K562 (cell line): ENCODE measurements around the gene ERI2. TPM values are rescaled to one million over a fixed set of nuclear protein-coding genes. Genes with fewer than 3 reads are reported as not detected.

Experiments used
- EP400 ChIP-seq: fragments of 450-650 bp; IDR thresholded peaks from 2 replicates; pipeline ENCODE4 v1.6.1; 2017; ENCODE audit warnings: antibody characterized with exemption, mild to moderate bottlenecking, moderate library complexity
- NBN ChIP-seq: fragments of 450-650 bp; IDR thresholded peaks from 2 replicates; pipeline ENCODE4 v1.6.1; 2016; ENCODE audit warnings: low read depth, mild to moderate bottlenecking
- PPARD ChIP-seq: fragments of 250-450 bp; sonication (Bioruptor Pico); IDR thresholded peaks from 2 replicates; pipeline ENCODE4 v1.8.0; 2022; ENCODE audit warnings: inconsistent platforms, mild to moderate bottlenecking, moderate library complexity
- RHOXF2B ChIP-seq: fragments of 250-450 bp; sonication (Bioruptor Pico); conservative IDR thresholded peaks from 2 replicates; pipeline ENCODE4 v1.5.1; 2021
- SMARCE1 ChIP-seq: fragments of 450-650 bp; IDR thresholded peaks from 2 replicates; pipeline ENCODE4 v1.7.1; 2016; ENCODE audit warnings: mild to moderate bottlenecking
- STAG1 ChIP-seq: sonication (generic); formaldehyde crosslinking; IDR thresholded peaks from 2 replicates; pipeline ENCODE4 v1.5.0; 2020; ENCODE audit warnings: missing genetic modification reagents, borderline replicate concordance
- ZNF561 ChIP-seq: fragments of 450-650 bp; formaldehyde crosslinking; conservative IDR thresholded peaks from 2 replicates; pipeline ENCODE4 v1.4.0; 2020; ENCODE audit warnings: mild to moderate bottlenecking, moderate library complexity
- ZNF76 ChIP-seq: fragments of 250-450 bp; sonication (Bioruptor Pico); IDR thresholded peaks from 2 replicates; pipeline ENCODE4 v1.4.0; 2020; ENCODE audit warnings: mild to moderate bottlenecking, moderate library complexity, borderline replicate concordance
- ZNF830 ChIP-seq: fragments of 250-450 bp; sonication (Bioruptor Pico); IDR thresholded peaks from 2 replicates; pipeline ENCODE4 v1.5.0; 2021; ENCODE audit warnings: mild to moderate bottlenecking
- polyA plus RNA-seq, 8 experiments: library from polyadenylated mRNA; depleted of rRNA in 4 of 8; stranded (reverse) in 5 of 8; unstranded in 3 of 8; fragments of >200 nt; fragmentation: Nextera tagmentation in 2 of 8; fragmentation: Illumina TruSeq in 1 of 8; extraction: Ambion mirVana in 2 of 8; extraction: Trizol in 1 of 8; gene quantifications; 2 replicates each; pipeline versions ENCODE4 v1.2.1 to v1.2.3, GENCODE V29; 2011 to 2014; ENCODE audit warnings: inconsistent platforms in 1 of 8, missing spikeins in 1 of 8
- total RNA-seq, 7 experiments: library from RNA; depleted of rRNA in 6 of 7; stranded (reverse); fragments of >200 nt in 6 of 7; fragmentation: Illumina TruSeq in 2 of 7; extraction: Trizol in 2 of 7; gene quantifications; 2 replicates each; pipeline versions ENCODE4 v1.2.1 to v1.2.3, GENCODE V29; 2011 to 2021; ENCODE audit warnings: low replicate concordance in 1 of 7
- TF ChIP-seq, protein P1 (sequence below), 3 experiments: fragments of 200-800 bp in 1 of 3; fragments of 250-450 bp in 1 of 3; fragments of 450-650 bp in 1 of 3; sonication (Bioruptor Pico) in 1 of 3; sonication (Bioruptor generic) in 1 of 3; formaldehyde crosslinking in 1 of 3; IDR thresholded peaks; 2 replicates each; pipeline versions ENCODE4 v1.6.1 to v1.8.0; 2016 to 2022; ENCODE audit warnings: mild to moderate bottlenecking in 2 of 3, missing genetic modification characterization in 2 of 3, missing compliant biosample characterization in 1 of 3, moderate library complexity in 1 of 3
- TF ChIP-seq, protein P2 (sequence below), 2 experiments: IDR thresholded peaks; 2 replicates each; pipeline ENCODE4 v1.6.1; 2012; ENCODE audit warnings: improper control_type of control experiment in 2 of 2, low read depth in 2 of 2, low read length in 2 of 2, borderline replicate concordance in 1 of 2
- TF ChIP-seq, protein P3 (sequence below): fragments of 250-450 bp; sonication (Bioruptor Pico); IDR thresholded peaks from 2 replicates; pipeline ENCODE4 v1.9.0; 2021; ENCODE audit warnings: mild to moderate bottlenecking
- TF ChIP-seq, protein P4 (sequence below): fragments of 250-450 bp; sonication (Bioruptor Pico); IDR thresholded peaks from 2 replicates; pipeline ENCODE4 v1.8.0; 2021; ENCODE audit warnings: mild to moderate bottlenecking, moderate library complexity
- TF ChIP-seq, protein P5 (sequence below): fragments of 450-650 bp; formaldehyde crosslinking; IDR thresholded peaks from 2 replicates; pipeline ENCODE4 v1.4.0; 2020; ENCODE audit warnings: mild to moderate bottlenecking, moderate library complexity

The ERI2 gene
- total and polyA plus RNA-seq, 9 of the 15 experiments (the other 6 are each of a cell fraction or from before 2014, with no cell fraction given): 23.3 to 57.0 (median 48.1) TPM

DNA sequence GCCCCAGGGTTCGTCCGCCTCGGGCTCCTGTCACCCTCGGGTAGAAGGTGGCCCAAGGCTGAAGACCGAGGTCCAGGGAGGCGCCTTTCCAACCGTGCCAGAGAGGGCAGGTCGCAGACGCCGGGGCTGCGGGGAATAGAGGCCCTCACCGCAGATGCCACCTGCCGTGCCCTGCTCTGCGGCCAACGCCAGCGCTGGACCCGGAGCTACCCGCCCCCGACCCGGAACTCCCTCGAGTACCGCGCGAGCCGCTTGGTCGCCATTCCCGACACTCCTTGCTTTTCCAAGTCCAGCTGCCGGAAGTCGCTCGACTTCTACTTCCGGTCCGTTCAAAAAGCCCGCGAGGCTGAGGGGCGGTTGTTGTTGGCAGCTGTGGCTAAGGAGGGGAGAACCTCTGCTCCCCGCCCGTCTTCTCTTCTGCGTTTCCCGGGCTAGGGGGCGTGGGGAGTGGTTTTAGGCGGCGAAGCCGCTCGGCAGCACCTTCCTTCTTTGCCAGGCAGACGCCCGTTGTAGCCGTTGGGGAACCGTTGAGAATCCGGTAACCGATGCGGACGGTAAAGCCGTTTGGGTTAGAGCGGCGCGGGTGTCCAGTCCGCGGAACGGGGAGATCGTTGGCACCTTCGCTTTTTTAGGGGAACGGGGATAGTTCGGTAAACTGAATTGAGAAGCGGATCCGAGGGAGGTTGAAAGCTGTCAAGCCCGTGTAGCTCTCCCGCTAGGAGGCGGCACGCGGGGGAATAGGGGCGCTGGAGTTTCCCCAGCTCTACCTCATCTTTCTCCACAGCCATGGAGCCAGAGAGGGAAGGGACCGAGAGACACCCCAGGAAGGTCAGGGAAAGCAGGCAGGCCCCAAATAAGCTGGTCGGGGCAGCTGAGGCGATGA is at the start of gene ERI2, which contains the start of gene REXO5 (continued):
- TF ChIP-seq, protein P1, sequence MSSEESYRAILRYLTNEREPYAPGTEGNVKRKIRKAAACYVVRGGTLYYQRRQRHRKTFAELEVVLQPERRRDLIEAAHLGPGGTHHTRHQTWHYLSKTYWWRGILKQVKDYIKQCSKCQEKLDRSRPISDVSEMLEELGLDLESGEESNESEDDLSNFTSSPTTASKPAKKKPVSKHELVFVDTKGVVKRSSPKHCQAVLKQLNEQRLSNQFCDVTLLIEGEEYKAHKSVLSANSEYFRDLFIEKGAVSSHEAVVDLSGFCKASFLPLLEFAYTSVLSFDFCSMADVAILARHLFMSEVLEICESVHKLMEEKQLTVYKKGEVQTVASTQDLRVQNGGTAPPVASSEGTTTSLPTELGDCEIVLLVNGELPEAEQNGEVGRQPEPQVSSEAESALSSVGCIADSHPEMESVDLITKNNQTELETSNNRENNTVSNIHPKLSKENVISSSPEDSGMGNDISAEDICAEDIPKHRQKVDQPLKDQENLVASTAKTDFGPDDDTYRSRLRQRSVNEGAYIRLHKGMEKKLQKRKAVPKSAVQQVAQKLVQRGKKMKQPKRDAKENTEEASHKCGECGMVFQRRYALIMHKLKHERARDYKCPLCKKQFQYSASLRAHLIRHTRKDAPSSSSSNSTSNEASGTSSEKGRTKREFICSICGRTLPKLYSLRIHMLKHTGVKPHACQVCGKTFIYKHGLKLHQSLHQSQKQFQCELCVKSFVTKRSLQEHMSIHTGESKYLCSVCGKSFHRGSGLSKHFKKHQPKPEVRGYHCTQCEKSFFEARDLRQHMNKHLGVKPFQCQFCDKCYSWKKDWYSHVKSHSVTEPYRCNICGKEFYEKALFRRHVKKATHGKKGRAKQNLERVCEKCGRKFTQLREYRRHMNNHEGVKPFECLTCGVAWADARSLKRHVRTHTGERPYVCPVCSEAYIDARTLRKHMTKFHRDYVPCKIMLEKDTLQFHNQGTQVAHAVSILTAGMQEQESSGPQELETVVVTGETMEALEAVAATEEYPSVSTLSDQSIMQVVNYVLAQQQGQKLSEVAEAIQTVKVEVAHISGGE (CRISPR knock-in tag; IDR thresholded peaks at IDR 0.05): peak in 2 of 3 experiments; percentile 3 to 91; a peak in 2 of 6 replicates
- TF ChIP-seq STAG1 (CRISPR knock-in tag) (no peak), ZNF76 (CRISPR knock-in tag) (0 out of 2 replicates have a peak, but pooled peaks have one; percentile 47), NBN (peak; percentile 64; the same call in 1 of the 2 replicates), SMARCE1 (0 out of 2 replicates have a peak, but pooled peaks have one; percentile 34), ZNF561 (no peak), PPARD (CRISPR knock-in tag) (no peak), RHOXF2B (CRISPR knock-in tag) (no peak), ZNF830 (no peak; the same call in 1 of the 2 replicates), EP400 (peak; percentile 97)
- TF ChIP-seq, protein P2, sequence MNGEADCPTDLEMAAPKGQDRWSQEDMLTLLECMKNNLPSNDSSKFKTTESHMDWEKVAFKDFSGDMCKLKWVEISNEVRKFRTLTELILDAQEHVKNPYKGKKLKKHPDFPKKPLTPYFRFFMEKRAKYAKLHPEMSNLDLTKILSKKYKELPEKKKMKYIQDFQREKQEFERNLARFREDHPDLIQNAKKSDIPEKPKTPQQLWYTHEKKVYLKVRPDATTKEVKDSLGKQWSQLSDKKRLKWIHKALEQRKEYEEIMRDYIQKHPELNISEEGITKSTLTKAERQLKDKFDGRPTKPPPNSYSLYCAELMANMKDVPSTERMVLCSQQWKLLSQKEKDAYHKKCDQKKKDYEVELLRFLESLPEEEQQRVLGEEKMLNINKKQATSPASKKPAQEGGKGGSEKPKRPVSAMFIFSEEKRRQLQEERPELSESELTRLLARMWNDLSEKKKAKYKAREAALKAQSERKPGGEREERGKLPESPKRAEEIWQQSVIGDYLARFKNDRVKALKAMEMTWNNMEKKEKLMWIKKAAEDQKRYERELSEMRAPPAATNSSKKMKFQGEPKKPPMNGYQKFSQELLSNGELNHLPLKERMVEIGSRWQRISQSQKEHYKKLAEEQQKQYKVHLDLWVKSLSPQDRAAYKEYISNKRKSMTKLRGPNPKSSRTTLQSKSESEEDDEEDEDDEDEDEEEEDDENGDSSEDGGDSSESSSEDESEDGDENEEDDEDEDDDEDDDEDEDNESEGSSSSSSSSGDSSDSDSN (IDR thresholded peaks at IDR 0.05; ENCODE audit: borderline replicate concordance in 1 of 2, low read depth in 2 of 2, low read length in 2 of 2): peak in 1 of 2 experiments; percentile 92; a peak in 1 of 4 replicates
- TF ChIP-seq, protein P3, sequence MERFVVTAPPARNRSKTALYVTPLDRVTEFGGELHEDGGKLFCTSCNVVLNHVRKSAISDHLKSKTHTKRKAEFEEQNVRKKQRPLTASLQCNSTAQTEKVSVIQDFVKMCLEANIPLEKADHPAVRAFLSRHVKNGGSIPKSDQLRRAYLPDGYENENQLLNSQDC (CRISPR knock-in tag): no peak
- TF ChIP-seq, protein P4, sequence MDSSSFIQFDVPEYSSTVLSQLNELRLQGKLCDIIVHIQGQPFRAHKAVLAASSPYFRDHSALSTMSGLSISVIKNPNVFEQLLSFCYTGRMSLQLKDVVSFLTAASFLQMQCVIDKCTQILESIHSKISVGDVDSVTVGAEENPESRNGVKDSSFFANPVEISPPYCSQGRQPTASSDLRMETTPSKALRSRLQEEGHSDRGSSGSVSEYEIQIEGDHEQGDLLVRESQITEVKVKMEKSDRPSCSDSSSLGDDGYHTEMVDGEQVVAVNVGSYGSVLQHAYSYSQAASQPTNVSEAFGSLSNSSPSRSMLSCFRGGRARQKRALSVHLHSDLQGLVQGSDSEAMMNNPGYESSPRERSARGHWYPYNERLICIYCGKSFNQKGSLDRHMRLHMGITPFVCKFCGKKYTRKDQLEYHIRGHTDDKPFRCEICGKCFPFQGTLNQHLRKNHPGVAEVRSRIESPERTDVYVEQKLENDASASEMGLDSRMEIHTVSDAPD (CRISPR knock-in tag): no peak
- TF ChIP-seq, protein P5, sequence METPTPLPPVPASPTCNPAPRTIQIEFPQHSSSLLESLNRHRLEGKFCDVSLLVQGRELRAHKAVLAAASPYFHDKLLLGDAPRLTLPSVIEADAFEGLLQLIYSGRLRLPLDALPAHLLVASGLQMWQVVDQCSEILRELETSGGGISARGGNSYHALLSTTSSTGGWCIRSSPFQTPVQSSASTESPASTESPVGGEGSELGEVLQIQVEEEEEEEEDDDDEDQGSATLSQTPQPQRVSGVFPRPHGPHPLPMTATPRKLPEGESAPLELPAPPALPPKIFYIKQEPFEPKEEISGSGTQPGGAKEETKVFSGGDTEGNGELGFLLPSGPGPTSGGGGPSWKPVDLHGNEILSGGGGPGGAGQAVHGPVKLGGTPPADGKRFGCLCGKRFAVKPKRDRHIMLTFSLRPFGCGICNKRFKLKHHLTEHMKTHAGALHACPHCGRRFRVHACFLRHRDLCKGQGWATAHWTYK (CRISPR knock-in tag): no peak
